ENCODE results near the gene MSX1. TPM values are rescaled to one million over a fixed set of nuclear protein-coding genes. Genes with fewer than 3 reads are reported as not detected.

The MSX1 gene
- total RNA-seq, 2 donors from 2014 or later: not detected

DNA sequence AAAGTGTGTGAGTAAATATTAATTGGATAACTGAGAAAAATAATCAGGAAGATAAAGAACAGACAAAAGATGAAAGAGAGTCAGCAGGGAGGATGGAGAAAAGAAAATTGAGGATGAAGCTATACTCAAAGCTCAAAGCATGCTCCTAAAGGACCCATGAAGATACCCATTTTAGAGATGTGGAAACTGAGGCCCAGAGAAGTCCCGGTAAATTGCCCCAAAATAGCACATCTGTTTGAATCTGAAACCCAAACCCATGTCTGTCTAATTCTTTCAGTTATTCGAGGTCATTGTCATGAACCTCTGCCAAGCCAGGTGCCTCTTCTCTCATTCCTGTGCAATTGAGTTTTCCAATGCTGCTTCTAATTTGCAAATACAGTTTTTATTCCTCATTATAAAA is 29.6 kb upstream of the MSX1 start:
- Mint-ChIP-seq H3K4me3 (no peak overlapping the region), H3K4me1 (no peaks in the 10 kb centered on the region), H3K36me3 (ENCODE audit: low read depth) (peaks cover 2% of the 10 kb centered on the region), H3K27ac (no peak overlapping the region), H3K27me3 (peaks cover 12% of the 10 kb centered on the region)
- H3K9me3 ChIP-seq (ENCODE audit: control insufficient read depth, low read length, poor library complexity, severe bottlenecking): peaks cover 2% of the 10 kb centered on the region
- no peak for ATAC-seq
- no peak for DNase-seq

DNA sequence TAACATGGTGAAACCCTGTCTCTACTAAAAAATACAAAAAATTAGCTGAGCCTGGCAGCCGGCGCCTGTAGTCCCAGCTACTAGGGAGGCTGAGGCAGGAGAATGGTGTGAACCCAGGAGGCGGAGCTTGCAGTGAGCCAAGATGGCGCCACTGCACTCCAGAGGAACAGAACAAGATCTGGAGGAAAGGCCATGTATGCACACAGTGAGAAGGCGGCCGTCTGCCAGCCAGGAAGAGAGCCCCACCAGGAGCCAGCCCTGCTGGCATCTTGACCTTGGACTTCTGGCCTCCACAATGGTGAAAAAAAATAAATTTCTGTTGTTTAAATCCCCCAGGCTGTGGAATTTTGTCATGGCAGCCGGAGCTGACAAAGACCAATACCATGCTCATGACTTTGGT is 28.2 kb upstream of the MSX1 start:
- ATAC-seq (no peak), DNase-seq (no peak)
- Mint-ChIP-seq H3K27ac (no peak overlapping the region), H3K4me3 (no peak overlapping the region), H3K4me1 (no peaks in the 10 kb centered on the region), H3K36me3 (ENCODE audit: low read depth) (peaks cover 2% of the 10 kb centered on the region), H3K27me3 (peaks cover 12% of the 10 kb centered on the region)
- peaks cover 2% of the 10 kb centered on the region for H3K9me3 ChIP-seq (ENCODE audit: control insufficient read depth, low read length, poor library complexity, severe bottlenecking)

DNA sequence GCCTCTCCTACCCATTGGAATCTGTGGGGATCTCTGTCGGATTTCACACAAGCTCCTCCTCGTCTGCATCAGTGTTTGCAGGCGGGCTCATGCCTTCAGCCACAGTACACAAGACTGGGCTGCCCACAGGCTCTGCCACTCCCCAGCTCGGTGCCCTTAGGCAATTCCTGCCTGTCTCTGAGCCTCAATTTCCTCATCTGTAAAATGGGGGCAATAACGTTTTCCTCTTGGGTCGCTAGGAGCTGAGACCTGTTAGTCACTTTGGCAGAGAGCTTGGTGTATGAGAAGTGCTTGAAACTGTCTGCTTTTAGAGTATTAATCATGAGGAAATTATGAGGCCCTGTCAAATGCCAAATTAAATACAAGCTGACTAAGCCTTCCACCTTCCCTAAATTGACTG is 27.6 kb upstream of the MSX1 start:
- H3K9me3 ChIP-seq (ENCODE audit: control insufficient read depth, low read length, poor library complexity, severe bottlenecking): peaks cover 2% of the 10 kb centered on the region
- ATAC-seq: no peak
- Mint-ChIP-seq H3K36me3 (ENCODE audit: low read depth) (peaks cover 2% of the 10 kb centered on the region), H3K4me3 (no peak overlapping the region), H3K27me3 (peaks cover 12% of the 10 kb centered on the region), H3K27ac (no peak overlapping the region), H3K4me1 (no peaks in the 10 kb centered on the region)
- DNase-seq: no peak

DNA sequence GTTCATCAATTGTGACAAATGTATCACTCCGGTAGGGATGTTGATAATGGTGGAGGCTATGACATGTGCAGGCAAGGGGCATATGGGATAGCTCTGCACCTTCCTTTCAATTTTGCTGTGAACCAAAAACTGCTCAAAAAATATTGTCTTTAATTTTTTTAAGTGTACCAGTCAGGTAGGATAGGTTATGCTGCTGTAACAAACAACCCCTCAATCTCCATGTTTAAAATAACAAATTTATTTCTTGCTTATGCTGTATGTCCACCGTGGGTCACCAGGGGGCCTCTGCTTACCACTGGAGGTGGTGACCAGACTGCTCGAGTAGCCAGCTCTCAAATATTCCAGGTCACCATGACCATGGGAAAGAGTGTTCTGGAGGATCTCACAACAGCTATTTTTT is 23.4 kb upstream of the MSX1 start:
- no peaks in the 10 kb centered on the region for H3K4me1 Mint-ChIP-seq
- peaks cover 2% of the 10 kb centered on the region for H3K9me3 ChIP-seq (ENCODE audit: control insufficient read depth, low read length, poor library complexity, severe bottlenecking)
- no peaks in the 10 kb centered on the region for H3K36me3 Mint-ChIP-seq (ENCODE audit: low read depth)
- DNase-seq (no peak), ATAC-seq (no peak)
- H3K27ac Mint-ChIP-seq: no peak overlapping the region
- peaks cover 6% of the 10 kb centered on the region for H3K27me3 Mint-ChIP-seq
- H3K4me3 Mint-ChIP-seq: no peak overlapping the region

DNA sequence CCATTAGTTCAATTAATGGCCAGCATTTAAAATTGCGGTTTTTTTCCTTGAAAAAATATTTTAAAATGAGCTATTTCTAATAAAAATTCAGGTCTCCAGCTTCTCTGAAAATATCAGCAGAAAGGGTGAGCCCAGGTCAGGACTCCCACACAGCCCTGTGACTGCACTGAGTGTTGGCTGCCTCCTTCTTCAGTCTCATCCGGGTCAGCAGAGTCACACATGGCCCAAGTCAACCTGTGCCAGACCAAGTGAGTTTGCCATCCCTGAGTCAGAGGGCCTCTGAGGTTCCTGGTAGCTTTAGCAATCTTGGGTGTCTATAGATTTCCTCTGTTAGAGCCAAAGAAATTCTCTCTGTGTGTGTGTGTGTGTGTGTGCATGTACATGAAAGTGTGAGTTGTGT is 22.1 kb upstream of the MSX1 start:
- no peak for ATAC-seq

DNA sequence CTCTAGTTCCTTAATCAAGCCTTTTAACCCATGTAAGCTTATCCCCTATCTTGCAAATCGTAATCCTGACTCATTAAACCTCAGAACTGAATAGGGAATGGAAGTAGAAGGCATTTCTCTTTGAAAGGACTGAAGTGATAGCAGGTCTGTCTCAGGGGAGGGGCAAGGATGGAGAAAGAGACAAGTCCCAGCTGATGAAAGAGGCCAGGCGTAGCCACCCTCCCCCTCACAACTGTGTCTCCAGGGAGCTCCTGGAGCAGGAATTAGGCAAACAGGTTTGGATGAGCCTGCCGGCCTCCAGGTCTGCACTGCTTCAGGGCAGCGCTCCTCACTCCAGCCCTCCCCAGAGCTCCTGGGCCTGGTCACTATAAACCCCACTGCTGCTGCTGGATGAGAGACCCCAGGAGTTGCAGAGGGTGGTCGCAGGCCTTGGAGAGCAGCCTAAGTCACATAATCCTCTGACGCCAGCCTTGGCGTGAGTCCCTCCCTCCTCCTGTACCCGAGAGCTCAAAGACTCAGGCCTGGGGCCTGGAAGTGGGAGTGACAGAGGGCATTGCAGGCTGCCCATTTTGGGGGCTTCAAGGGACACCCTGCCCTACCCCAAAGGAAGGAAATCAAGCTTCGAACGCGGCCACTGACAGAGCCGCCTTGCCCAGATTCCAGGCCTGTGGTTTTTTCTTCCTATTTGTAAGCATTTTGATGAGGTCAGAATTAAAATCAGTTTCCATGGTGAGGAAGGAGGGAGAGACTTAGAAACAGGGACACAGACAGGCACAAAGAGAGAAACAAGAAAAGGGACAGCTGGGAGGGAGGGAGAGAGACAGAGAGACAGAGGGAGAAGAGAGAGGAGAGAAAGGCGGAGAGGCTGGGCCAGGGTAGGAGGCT is 21.2 kb upstream of the MSX1 start:
- ATAC-seq (no peak), DNase-seq (no peak)
- no peak overlapping the region for H3K27ac Mint-ChIP-seq
- H3K4me1 Mint-ChIP-seq: peaks cover 9% of the 10 kb centered on the region
- no peak overlapping the region for H3K4me3 Mint-ChIP-seq
- H3K9me3 ChIP-seq (ENCODE audit: control insufficient read depth, low read length, poor library complexity, severe bottlenecking): no peaks in the 10 kb centered on the region
- peaks cover 11% of the 10 kb centered on the region for H3K27me3 Mint-ChIP-seq
- no peaks in the 10 kb centered on the region for H3K36me3 Mint-ChIP-seq (ENCODE audit: low read depth)

More for the DNA sequence above, 22.1 kb upstream of the MSX1 start:
- no peak overlapping the region for H3K4me3 Mint-ChIP-seq
- H3K9me3 ChIP-seq (ENCODE audit: control insufficient read depth, low read length, poor library complexity, severe bottlenecking): no peaks in the 10 kb centered on the region
- peaks cover 10% of the 10 kb centered on the region for H3K27me3 Mint-ChIP-seq
- no peak overlapping the region for H3K27ac Mint-ChIP-seq
- no peak for DNase-seq
- H3K4me1 Mint-ChIP-seq: peaks cover 2% of the 10 kb centered on the region
- H3K36me3 Mint-ChIP-seq (ENCODE audit: low read depth): no peaks in the 10 kb centered on the region

DNA sequence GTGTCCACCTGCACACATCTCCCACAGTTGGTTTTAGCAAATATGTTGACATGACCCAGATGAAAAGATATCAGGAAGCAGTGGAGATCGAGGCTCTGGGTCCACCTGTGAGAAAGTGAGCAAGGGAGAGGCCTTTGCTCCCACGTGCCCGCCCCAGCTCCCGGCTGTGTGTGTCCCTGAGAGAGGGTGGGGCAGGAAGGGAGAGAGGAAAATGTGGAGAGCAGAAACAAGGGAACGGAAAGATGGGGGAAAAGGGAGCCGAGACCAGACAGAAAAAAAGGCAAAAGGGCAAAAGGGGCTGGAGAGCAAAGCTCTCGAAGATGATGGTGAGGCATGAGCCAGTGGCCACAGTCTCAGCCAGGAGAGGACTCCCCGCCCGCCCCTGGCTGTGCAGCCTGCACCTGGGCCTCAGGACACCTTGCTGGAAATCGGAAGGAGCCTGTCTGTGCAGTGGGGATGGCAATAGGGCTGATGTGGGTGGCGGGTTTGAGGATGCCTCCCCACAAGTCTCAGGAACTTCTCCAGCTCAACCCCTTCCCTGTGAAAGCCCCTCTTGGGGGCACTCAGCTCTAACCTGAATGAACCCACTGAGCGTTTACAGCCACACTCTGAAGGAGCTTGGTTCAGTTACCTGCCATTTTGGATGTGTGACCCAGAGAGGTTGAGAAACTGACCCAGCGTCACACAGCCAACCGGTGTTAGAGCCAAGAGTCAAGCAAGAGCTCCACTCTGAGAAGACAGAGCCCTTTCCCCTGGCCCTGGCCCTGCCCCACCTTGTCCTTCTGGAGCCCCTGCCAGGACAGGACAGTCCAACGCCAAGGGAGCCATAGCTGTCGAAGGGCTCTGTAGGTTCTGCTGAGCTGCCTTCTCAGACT is 20.3 kb upstream of the MSX1 start:
- H3K4me1 Mint-ChIP-seq: peaks cover 10% of the 10 kb centered on the region
- H3K27ac Mint-ChIP-seq: no peak overlapping the region
- no peaks in the 10 kb centered on the region for H3K36me3 Mint-ChIP-seq (ENCODE audit: low read depth)
- H3K4me3 Mint-ChIP-seq: no peak overlapping the region
- DNase-seq: no peak
- H3K9me3 ChIP-seq (ENCODE audit: control insufficient read depth, low read length, poor library complexity, severe bottlenecking): no peaks in the 10 kb centered on the region
- no peak for ATAC-seq
- H3K27me3 Mint-ChIP-seq: peaks cover 13% of the 10 kb centered on the region

DNA sequence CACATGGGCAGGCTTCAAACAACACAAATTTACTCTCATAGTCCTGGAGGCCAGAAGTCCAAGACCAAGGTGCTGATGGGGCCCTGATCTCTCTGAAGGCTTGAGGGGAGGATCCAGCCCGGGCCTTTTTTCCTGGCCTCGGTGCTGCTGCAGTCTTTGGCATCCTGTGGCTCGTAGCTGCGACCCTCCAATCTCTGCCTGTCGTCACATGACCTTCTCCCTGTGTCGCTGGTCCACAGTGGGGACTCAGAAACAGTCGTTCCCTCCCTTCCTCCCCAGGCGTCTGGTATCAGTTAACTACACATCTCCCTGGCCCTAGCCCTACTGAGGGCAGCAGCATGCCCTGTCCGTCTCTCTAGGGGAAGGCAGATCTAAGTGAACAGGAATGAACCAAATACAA is 19.1 kb upstream of the MSX1 start:
- ATAC-seq (no peak), DNase-seq (no peak)
- H3K4me1 Mint-ChIP-seq: peaks cover 10% of the 10 kb centered on the region
- H3K9me3 ChIP-seq (ENCODE audit: control insufficient read depth, low read length, poor library complexity, severe bottlenecking): no peaks in the 10 kb centered on the region
- peaks cover 23% of the 10 kb centered on the region for H3K27me3 Mint-ChIP-seq
- no peak overlapping the region for H3K4me3 Mint-ChIP-seq
- no peaks in the 10 kb centered on the region for H3K36me3 Mint-ChIP-seq (ENCODE audit: low read depth)
- H3K27ac Mint-ChIP-seq: no peak overlapping the region

DNA sequence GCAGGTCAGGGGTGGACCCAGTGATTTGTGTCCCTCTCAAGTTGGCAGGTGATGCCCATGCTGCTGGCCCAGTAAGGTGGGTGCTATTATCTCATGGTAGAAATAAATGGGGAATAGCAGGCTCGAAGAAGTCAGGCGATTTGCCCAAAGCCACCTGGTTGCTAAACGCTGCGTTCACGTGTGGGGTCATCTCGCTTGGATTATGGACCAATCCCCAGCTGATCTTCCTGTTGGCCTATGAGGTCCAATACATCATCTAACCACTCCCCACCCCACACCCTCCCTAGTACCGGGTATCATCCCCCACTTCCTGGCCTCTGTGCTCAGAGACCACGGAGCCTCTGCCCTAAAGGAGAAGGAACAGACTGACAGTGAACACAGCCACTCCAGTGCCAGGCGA is 18.3 kb upstream of the MSX1 start:
- no peak for DNase-seq
- H3K4me1 Mint-ChIP-seq: peaks cover 12% of the 10 kb centered on the region
- no peak overlapping the region for H3K4me3 Mint-ChIP-seq
- H3K9me3 ChIP-seq (ENCODE audit: control insufficient read depth, low read length, poor library complexity, severe bottlenecking): no peaks in the 10 kb centered on the region
- H3K27ac Mint-ChIP-seq: no peak overlapping the region
- H3K27me3 Mint-ChIP-seq: peaks cover 25% of the 10 kb centered on the region
- no peak for ATAC-seq
- H3K36me3 Mint-ChIP-seq (ENCODE audit: low read depth): no peaks in the 10 kb centered on the region

DNA sequence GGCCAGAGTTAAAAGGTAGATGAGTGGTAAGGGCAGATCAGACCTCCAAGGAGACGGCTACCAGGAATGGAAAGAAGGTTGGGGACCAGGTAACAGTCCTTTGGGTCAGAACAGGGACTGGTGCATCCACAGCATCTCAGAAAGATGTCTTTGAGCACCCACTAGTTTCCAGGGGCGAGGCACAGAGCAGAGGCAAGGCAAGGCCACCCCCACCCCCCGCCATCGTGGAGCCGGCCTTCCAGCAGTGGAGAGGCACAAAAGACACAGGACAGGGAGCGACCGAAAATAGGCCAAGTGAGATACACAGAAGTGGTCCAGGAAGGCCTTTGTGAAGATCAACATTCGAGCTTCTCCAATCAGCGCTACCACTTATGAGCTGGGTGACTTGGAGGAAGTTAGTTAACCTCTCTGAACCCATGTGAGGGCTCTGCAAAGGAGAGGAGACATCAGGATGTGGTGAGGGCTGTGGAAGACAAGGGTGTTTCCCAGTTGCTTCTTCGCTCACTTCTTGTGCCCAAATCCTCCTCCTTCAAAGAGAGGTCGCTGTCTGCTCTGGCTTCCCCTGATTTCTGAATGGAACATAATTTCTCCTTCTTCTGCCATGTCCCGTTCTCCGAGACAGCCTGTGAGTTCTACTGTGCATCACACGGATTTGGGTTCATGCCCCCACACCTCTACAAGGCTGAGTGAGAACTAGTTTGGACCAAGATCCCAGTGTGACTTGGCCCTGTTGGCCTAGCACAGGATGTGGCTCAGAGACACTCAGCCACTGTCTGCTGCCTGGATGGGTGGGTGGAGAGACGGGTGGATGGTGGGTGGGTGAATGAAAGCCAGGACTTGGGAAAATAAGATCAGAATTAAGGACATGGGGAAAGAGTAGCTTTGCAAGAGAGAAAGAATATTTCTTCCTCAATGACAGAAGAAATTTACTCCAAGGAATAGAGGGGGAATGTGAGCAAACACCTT is 16.7 kb upstream of the MSX1 start:
- Mint-ChIP-seq H3K36me3 (ENCODE audit: low read depth) (no peaks in the 10 kb centered on the region), H3K27me3 (peaks cover 41% of the 10 kb centered on the region), H3K4me1 (peaks cover 12% of the 10 kb centered on the region), H3K27ac (no peak overlapping the region), H3K4me3 (peak overlapping the region; percentile 12)
- DNase-seq (no peak), ATAC-seq (peak; percentile 90)
- H3K9me3 ChIP-seq (ENCODE audit: control insufficient read depth, low read length, poor library complexity, severe bottlenecking): no peaks in the 10 kb centered on the region

DNA sequence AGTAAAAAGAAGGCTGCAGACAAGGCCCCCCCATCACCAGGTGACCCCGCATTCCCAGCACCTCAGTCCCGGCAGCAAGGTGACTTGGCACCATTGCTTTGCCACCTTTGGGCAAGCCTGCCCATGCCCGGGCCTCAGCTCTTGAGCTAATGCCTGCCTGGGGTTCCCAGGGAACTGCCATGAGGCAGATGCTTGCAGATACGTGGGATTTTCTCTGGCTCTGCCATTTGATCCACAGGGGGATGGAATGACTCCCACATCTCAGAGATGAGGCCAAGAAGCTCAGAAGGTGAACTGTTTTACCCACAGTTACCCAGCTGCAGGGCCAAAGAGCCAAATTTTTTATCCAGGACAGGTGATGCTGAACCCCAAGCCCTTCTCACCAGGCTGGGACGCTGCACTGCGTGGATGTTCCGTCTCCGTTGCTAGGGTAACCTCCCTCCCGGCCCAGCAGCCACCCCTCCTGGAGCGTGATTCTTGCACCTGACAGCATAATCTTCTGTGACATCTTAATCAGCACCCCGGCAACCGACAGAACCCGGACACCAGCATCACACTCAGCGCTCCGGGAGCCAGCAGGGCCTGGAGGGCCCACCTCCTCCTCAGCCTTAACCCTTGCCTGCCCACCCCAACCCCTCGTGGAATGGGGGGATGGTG is 15.7 kb upstream of the MSX1 start:
- Mint-ChIP-seq H3K4me3 (no peak overlapping the region), H3K4me1 (peaks cover 12% of the 10 kb centered on the region), H3K36me3 (ENCODE audit: low read depth) (no peaks in the 10 kb centered on the region), H3K27me3 (peaks cover 51% of the 10 kb centered on the region), H3K27ac (no peak overlapping the region)
- no peaks in the 10 kb centered on the region for H3K9me3 ChIP-seq (ENCODE audit: control insufficient read depth, low read length, poor library complexity, severe bottlenecking)
- no peak for DNase-seq
- ATAC-seq: no peak

DNA sequence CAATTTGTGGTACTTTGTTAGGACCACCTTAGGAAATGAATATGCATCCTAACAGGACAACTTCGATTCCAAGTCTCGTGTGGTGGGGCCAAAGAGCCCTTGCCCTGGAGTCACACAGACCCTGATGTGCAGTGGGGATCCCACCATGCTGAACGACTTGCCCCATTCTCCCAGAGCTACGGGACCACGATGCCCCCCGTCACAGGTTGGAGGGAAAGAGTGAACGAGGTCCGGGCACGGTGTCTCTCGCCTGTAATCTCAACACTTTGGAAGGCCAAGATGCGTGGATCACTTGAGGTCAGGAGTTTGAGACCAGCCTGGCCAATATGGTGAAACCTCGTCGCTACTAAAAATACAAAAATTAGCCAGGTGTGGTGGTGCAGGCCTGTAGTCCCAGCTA is 14.4 kb upstream of the MSX1 start:
- no peaks in the 10 kb centered on the region for H3K9me3 ChIP-seq (ENCODE audit: control insufficient read depth, low read length, poor library complexity, severe bottlenecking)
- H3K36me3 Mint-ChIP-seq (ENCODE audit: low read depth): no peaks in the 10 kb centered on the region
- H3K4me3 Mint-ChIP-seq: no peak overlapping the region
- H3K4me1 Mint-ChIP-seq: peaks cover 12% of the 10 kb centered on the region
- H3K27me3 Mint-ChIP-seq: peaks cover 55% of the 10 kb centered on the region
- ATAC-seq (no peak), DNase-seq (no peak)
- no peak overlapping the region for H3K27ac Mint-ChIP-seq

Measured in T-helper 17 cell (primary cell).